ENCODE measurements around the gene PRPF19.

- TF ChIP-seq, protein P1, sequence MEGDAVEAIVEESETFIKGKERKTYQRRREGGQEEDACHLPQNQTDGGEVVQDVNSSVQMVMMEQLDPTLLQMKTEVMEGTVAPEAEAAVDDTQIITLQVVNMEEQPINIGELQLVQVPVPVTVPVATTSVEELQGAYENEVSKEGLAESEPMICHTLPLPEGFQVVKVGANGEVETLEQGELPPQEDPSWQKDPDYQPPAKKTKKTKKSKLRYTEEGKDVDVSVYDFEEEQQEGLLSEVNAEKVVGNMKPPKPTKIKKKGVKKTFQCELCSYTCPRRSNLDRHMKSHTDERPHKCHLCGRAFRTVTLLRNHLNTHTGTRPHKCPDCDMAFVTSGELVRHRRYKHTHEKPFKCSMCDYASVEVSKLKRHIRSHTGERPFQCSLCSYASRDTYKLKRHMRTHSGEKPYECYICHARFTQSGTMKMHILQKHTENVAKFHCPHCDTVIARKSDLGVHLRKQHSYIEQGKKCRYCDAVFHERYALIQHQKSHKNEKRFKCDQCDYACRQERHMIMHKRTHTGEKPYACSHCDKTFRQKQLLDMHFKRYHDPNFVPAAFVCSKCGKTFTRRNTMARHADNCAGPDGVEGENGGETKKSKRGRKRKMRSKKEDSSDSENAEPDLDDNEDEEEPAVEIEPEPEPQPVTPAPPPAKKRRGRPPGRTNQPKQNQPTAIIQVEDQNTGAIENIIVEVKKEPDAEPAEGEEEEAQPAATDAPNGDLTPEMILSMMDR (conservative IDR thresholded peaks at IDR 0.05; ENCODE audit: low read depth, low read length) = no peak
- TF ChIP-seq EZH2 (IDR thresholded peaks at IDR 0.05; ENCODE audit: borderline replicate concordance, low read depth, low read length, poor library complexity, severe bottlenecking) = no peak
Measured at GRCh38 chr11:60905047-60905446, 1.3 kb downstream of the PRPF19 start.

Measured in A673 (cell line).